ENCODE data around the gene CFHR1.
"Not testable (repeated sequence)": the region's sequence is repeated elsewhere in the genome, so short reads cannot be mapped to it uniquely, and the experiment has no call there.

DNA sequence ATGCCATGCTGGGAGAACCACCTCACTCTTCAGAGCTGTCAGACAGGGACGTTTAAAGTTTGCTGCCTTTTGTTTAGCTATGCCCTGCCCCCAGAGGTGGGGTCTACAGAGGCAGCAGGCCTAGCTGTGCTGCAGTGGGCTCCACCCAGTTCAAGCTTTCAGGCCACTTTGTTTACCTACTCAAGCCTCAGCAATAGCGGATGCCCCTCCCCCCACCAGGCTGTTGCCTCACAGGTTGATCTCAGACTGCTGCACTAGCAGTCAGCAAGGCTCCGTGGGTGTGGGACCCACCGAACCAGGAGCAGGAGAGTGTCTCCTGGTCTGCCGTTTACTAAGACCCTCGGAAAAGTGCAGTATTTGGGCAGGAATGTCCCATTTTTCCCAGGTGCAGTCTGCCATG, 2.1 kb upstream of the CFHR1 start:
- TF ChIP-seq CTCF (IDR thresholded peaks at IDR 0.05; ENCODE audit: low read depth, low read length); EZH2phosphoT487 (IDR thresholded peaks at IDR 0.05; ENCODE audit: low read depth): not testable (repeated sequence)
